ENCODE results near the gene TRMT112. TPM values are rescaled to one million over a fixed set of nuclear protein-coding genes. Genes with fewer than 3 reads are reported as not detected.

The TRMT112 gene
- total RNA-seq, 2 experiments from 2014 or later: 137 to 145 TPM

GRCh38 chr11:64303109-64304031 is 14.0 kb downstream of the TRMT112 start:
- Mint-ChIP-seq H3K4me1 (peaks cover 46% of the 10 kb centered on the region), H3K27me3 (peaks cover 26% of the 10 kb centered on the region), H3K36me3 (ENCODE audit: low read depth) (peaks cover 11% of the 10 kb centered on the region), H3K9me3 (no peaks in the 10 kb centered on the region), H3K27ac (peak overlapping the region; percentile 97), H3K4me3 (peak overlapping the region; percentile 87)
- no peak for DNase-seq
- POLR2A ChIA-PET: interaction anchor here (0.8 to 5.4 kb wide), 16 partner anchors 11 to 160 kb away, joined by 3 to 77 read pairs (median 4); partner anchors contain the start of genes BAD, DNAJC4, FERMT3 and GPR137
- CTCF ChIA-PET: interaction anchor here (0.7 to 6.3 kb wide), 25 partner anchors 11 to 485 kb away, joined by 3 to 154 read pairs (median 6); partner anchors contain the start of genes BAD, DNAJC4, FERMT3 and FKBP2

DNA sequence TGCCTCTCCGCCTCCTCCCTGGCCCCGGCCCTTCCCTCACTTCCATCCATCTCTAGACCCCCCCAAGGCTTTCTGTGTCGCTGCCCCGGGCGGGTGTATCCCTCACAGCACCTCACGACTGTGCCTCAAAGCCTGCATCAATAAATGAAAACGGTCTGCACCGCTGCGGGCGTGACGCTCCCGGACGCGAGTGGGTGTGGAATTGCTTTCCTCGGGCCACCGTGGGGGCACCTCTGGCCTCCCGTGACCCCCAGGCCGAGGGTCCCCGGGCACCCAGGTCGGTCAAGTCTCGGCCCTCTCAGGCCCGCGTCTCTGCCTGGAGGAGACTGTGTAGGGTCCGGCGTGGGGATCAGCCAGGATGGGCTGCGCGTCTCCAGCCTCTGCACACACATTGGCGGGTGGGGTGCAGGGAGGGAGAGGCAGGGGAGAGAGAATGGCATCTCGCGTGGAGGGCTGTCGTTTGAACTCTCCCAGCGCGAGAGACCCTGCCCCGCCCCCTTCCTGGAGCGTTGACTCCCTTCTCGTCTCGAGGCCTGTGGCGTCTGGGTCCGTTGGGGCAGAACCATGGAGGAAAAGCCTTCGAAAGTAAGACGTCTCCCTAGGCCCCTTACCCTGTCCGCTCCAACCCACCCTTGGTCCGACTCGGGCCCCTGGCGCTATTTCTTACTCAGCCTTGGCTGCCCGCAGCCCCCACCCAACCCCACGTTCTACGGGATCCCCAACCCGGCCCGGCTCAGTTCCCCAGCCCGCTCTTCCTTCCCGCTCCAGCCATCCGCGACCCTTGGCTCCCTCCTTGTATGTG is 17.3 kb downstream of the TRMT112 start, which contains the start of gene CATSPERZ:
CATSPERZ (plus strand) TSS at position 512 of the 802 bp plus-strand sequence; CDS start at position 565, 53 bp downstream.
- no peaks in the 10 kb centered on the region for H3K9me3 Mint-ChIP-seq
- H3K27ac Mint-ChIP-seq: no peak within 1 kb of the TSS
- no peak for DNase-seq
- no peaks in the 10 kb centered on the region for H3K36me3 Mint-ChIP-seq (ENCODE audit: low read depth)
- CTCF ChIA-PET: interaction anchor here (1.0 to 6.3 kb wide), 22 partner anchors 8 to 299 kb away, joined by 3 to 154 read pairs (median 8); partner anchors contain the start of genes BAD, FERMT3, FKBP2 and GPR137
- peaks cover 60% of the 10 kb centered on the region for H3K27me3 Mint-ChIP-seq
- POLR2A ChIA-PET: interaction anchor here (0.8 to 5.4 kb wide), 12 partner anchors 8 to 300 kb away, joined by 3 to 77 read pairs (median 4); partner anchors contain the start of genes BAD, FERMT3, GPR137 and PRDX5
- peaks cover 34% of the 10 kb centered on the region for H3K4me1 Mint-ChIP-seq
- H3K4me3 Mint-ChIP-seq: peak within 1 kb of the TSS; percentile 47

GRCh38 chr11:64298966-64299846 is 18.2 kb downstream of the TRMT112 start:
- no peak overlapping the region for H3K4me3 Mint-ChIP-seq
- peaks cover 65% of the 10 kb centered on the region for H3K27me3 Mint-ChIP-seq

DNA sequence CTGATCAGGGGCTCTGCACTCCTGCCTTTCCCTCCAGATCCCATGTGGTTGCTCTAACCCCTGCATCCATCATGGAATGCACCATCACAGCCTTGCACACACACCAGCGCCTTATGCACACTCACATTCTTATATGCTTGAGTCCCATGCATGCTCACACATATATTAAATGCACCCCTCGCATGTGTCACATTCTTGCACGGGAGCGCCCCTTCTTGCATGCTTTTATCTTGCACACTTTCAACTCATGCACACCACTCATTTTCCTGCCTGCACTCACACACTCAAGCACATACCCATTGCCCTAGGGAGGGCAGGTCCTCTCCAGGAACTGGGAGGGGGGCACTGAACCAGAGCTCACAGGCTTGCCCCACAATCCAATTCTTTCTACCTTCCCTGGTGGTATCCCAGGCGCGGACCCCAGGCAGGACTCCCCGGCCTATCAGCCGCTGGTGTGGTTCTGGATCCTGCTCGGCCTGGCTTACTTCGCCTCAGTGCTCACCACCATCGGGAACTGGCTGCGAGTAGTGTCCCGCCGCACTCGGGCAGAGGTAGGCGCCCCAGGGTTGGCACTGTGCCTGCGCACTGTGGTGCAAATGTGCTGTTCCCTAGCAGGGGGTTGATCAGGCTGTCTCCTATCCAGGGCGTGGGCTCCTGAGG is 19.5 kb downstream of the TRMT112 start:
- Mint-ChIP-seq H3K9me3 (no peaks in the 10 kb centered on the region), H3K27me3 (peaks cover 78% of the 10 kb centered on the region), H3K36me3 (ENCODE audit: low read depth) (no peaks in the 10 kb centered on the region), H3K27ac (no peak overlapping the region), H3K4me3 (no peak overlapping the region), H3K4me1 (peaks cover 24% of the 10 kb centered on the region)
- no peak for DNase-seq
- ChIA-PET POLR2A (no interaction called here), CTCF (interaction anchor here (1.2 to 1.7 kb wide), 3 partner anchors 93 to 297 kb away, joined by 3 to 4 read pairs (median 3); no protein-coding TSS in a partner anchor)

More at GRCh38 chr11:64298966-64299846, 18.2 kb downstream of the TRMT112 start:
- Mint-ChIP-seq H3K36me3 (ENCODE audit: low read depth) (no peaks in the 10 kb centered on the region), H3K9me3 (no peaks in the 10 kb centered on the region), H3K4me1 (peaks cover 32% of the 10 kb centered on the region), H3K27ac (no peak overlapping the region)
- DNase-seq: no peak
- CTCF ChIA-PET: interaction anchor here (1.0 to 1.7 kb wide), 5 partner anchors 15 to 299 kb away, joined by 3 to 5 read pairs (median 3); partner anchors contain the start of gene BAD
- POLR2A ChIA-PET: no interaction called here

DNA sequence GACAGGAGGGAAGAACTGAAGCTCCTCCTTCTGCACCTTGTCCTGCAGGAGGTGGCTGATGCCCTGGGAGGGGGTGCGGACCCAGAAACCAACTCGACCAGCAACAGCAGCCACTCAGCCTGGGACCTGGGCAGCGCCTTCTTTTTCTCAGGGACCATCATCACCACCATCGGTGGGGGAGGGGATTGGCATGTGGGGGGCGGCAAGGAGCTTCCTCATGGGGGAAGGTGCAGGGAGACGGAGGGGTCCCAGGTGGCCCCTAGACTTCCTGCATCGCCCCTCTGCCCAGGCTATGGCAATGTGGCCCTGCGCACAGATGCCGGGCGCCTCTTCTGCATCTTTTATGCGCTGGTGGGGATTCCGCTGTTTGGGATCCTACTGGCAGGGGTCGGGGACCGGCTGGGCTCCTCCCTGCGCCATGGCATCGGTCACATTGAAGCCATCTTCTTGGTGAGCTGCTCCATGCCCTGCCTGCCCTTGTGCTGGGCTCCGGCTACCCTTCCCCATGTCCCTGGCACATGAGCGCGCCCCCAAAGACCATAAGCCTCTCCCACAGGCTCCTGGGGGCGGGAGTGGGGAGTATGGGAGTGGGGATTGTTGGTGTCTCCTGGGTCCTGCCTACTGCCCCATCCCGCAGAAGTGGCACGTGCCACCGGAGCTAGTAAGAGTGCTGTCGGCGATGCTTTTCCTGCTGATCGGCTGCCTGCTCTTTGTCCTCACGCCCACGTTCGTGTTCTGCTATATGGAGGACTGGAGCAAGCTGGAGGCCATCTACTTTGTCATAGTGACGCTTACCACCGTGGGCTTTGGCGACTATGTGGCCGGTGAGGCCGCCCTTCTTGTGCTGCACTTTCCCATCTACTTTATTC is 20.3 kb downstream of the TRMT112 start:
- peaks cover 27% of the 10 kb centered on the region for H3K4me1 Mint-ChIP-seq
- no peaks in the 10 kb centered on the region for H3K9me3 Mint-ChIP-seq
- H3K4me3 Mint-ChIP-seq: no peak overlapping the region
- H3K27ac Mint-ChIP-seq: no peak overlapping the region
- H3K27me3 Mint-ChIP-seq: peaks cover 82% of the 10 kb centered on the region
- ChIA-PET POLR2A (interaction anchor here (1.7 kb wide), 1 partner anchor 106 kb away, joined by 4 read pairs; no protein-coding TSS in a partner anchor), CTCF (interaction anchor here (1.7 kb wide), 1 partner anchor 297 kb away, joined by 3 read pairs; no protein-coding TSS in a partner anchor)
- no peak for DNase-seq
- H3K36me3 Mint-ChIP-seq (ENCODE audit: low read depth): no peaks in the 10 kb centered on the region

DNA sequence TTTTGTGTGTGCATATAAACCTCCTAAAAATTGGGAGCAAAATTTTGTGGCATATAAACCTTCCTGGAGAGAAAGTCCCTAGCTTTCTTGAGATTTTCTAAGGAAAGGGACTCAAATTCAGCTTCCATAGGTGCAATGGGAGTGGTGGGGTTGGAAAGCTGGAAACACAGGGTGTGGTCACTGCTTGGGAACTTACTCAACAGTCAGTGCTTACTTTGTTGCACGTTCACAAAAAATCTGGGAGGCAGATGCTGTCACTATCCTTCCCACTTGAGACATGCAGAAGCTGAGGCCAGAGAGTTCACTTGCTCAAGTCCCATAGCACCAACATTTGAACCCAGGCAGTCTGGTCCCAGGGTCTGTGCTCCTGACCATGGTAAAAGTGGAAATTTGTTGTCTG is 21.1 kb downstream of the TRMT112 start:
- peaks cover 22% of the 10 kb centered on the region for H3K4me1 Mint-ChIP-seq
- ChIA-PET POLR2A (interaction anchor here (1.7 kb wide), 1 partner anchor 105 kb away, joined by 4 read pairs; no protein-coding TSS in a partner anchor), CTCF (no interaction called here)
- no peaks in the 10 kb centered on the region for H3K9me3 Mint-ChIP-seq
- no peak overlapping the region for H3K4me3 Mint-ChIP-seq
- no peak for DNase-seq
- no peak overlapping the region for H3K27ac Mint-ChIP-seq
- peaks cover 78% of the 10 kb centered on the region for H3K27me3 Mint-ChIP-seq
- H3K36me3 Mint-ChIP-seq (ENCODE audit: low read depth): no peaks in the 10 kb centered on the region

GRCh38 chr11:64295760-64296159 is 21.6 kb downstream of the TRMT112 start:
- Mint-ChIP-seq H3K9me3 (no peaks in the 10 kb centered on the region), H3K4me3 (no peak overlapping the region), H3K4me1 (peaks cover 20% of the 10 kb centered on the region), H3K36me3 (ENCODE audit: low read depth) (peaks cover 2% of the 10 kb centered on the region), H3K27me3 (peaks cover 78% of the 10 kb centered on the region), H3K27ac (no peak overlapping the region)
- ChIA-PET POLR2A (interaction anchor here (1.7 kb wide), 1 partner anchor 104 kb away, joined by 4 read pairs; no protein-coding TSS in a partner anchor), CTCF (interaction anchor here (1.3 kb wide), 1 partner anchor 108 kb away, joined by 3 read pairs; no protein-coding TSS in a partner anchor)
- DNase-seq: no peak

GRCh38 chr11:64294774-64295173 is 22.6 kb downstream of the TRMT112 start:
- CTCF ChIA-PET: interaction anchor here (1.3 to 1.5 kb wide), 2 partner anchors 23 to 107 kb away, joined by 3 to 4 read pairs; no protein-coding TSS in a partner anchor
- POLR2A ChIA-PET: interaction anchor here (1.2 kb wide), 1 partner anchor 10 kb away, joined by 4 read pairs; the partner anchor contains the start of gene ESRRA

GRCh38 chr11:64292460-64293254 is 24.7 kb downstream of the TRMT112 start:
- Mint-ChIP-seq H3K4me1 (peaks cover 11% of the 10 kb centered on the region), H3K36me3 (ENCODE audit: low read depth) (peaks cover 6% of the 10 kb centered on the region), H3K4me3 (peak overlapping the region; percentile 30), H3K27me3 (peaks cover 59% of the 10 kb centered on the region), H3K9me3 (no peaks in the 10 kb centered on the region), H3K27ac (no peak overlapping the region)
- CTCF ChIA-PET: interaction anchor here (1.5 to 1.8 kb wide), 2 partner anchors 8 to 12 kb away, joined by 8 to 11 read pairs; no protein-coding TSS in a partner anchor
- POLR2A ChIA-PET: interaction anchor here (0.9 to 1.4 kb wide), 3 partner anchors 8 to 88 kb away, joined by 3 read pairs; no protein-coding TSS in a partner anchor
- DNase-seq: no peak

More at GRCh38 chr11:64294774-64295173, 22.6 kb downstream of the TRMT112 start:
- no peak overlapping the region for H3K27ac Mint-ChIP-seq
- H3K4me3 Mint-ChIP-seq: no peak overlapping the region
- peaks cover 77% of the 10 kb centered on the region for H3K27me3 Mint-ChIP-seq
- H3K4me1 Mint-ChIP-seq: peaks cover 13% of the 10 kb centered on the region
- peaks cover 6% of the 10 kb centered on the region for H3K36me3 Mint-ChIP-seq (ENCODE audit: low read depth)
- no peaks in the 10 kb centered on the region for H3K9me3 Mint-ChIP-seq
- no peak for DNase-seq

Measured in activated CD4-positive, alpha-beta memory T cell treated with anti-CD3 and anti-CD28 coated beads, Interleukin-2, amount 10 ng/mL, durations not matched to agents 7 days and 5 days (primary cell).